HepG2 (cell line): Measurements from ENCODE around the gene RMND5A. TPM values are rescaled to one million over a fixed set of nuclear protein-coding genes. Genes with fewer than 3 reads are reported as not detected.

Source experiments
- BHLHE40 ChIP-seq: IDR thresholded peaks from 2 replicates; pipeline ENCODE4 v1.6.1; 2011; ENCODE audit warnings: low read length, improper control_type of control experiment
- CHCHD3 ChIP-seq: sonication (generic); formaldehyde crosslinking; IDR thresholded peaks from 2 replicates; pipeline ENCODE4 v1.8.0; 2022; ENCODE audit warnings: mild to moderate bottlenecking, missing genetic modification reagents, moderate library complexity
- FOXA3 ChIP-seq: IDR thresholded peaks from 2 replicates; pipeline ENCODE4 v1.6.1; 2016; ENCODE audit warnings: missing genetic modification reagents, missing compliant biosample characterization
- MAFK ChIP-seq, 2 experiments: IDR thresholded peaks in 1 of 2; conservative IDR thresholded peaks in 1 of 2; 2 replicates each; pipeline ENCODE4 v1.6.1; 2011; ENCODE audit warnings: improper control_type of control experiment in 2 of 2, low read length in 2 of 2
- NFKB2 ChIP-seq: sonication (generic); formaldehyde crosslinking; IDR thresholded peaks from 2 replicates; pipeline ENCODE4 v1.4.0; 2020; ENCODE audit warnings: missing genetic modification reagents, borderline replicate concordance
- RARA ChIP-seq: IDR thresholded peaks from 2 replicates; pipeline ENCODE4 v1.6.1; 2016; ENCODE audit warnings: missing genetic modification reagents, missing compliant biosample characterization
- SP140L ChIP-seq: sonication (generic); formaldehyde crosslinking; IDR thresholded peaks from 2 replicates; pipeline ENCODE4 v1.4.0; 2020; ENCODE audit warnings: missing genetic modification reagents, borderline replicate concordance
- SP4 ChIP-seq: sonication (generic); formaldehyde crosslinking; IDR thresholded peaks from 2 replicates; pipeline ENCODE4 v1.8.1; 2023; ENCODE audit warnings: mild to moderate bottlenecking, missing genetic modification reagents
- SRSF1 ChIP-seq: fragments of 200-400 bp; formaldehyde crosslinking; optimal IDR thresholded peaks from 2 replicates; pipeline ENCODE3; 2017; ENCODE audit warnings: mild to moderate bottlenecking, low read depth, low read length, moderate library complexity
- TEAD2 ChIP-seq: sonication (generic); formaldehyde crosslinking; IDR thresholded peaks from 2 replicates; pipeline ENCODE4 v1.9.0; 2021; ENCODE audit warnings: missing genetic modification reagents
- ZNF160 ChIP-seq: sonication (generic); formaldehyde crosslinking; IDR thresholded peaks from 2 replicates; pipeline ENCODE4 v1.8.0; 2022; ENCODE audit warnings: mild to moderate bottlenecking, inconsistent platforms, missing genetic modification reagents
- ZNF230 ChIP-seq: sonication (generic); formaldehyde crosslinking; IDR thresholded peaks from 2 replicates; pipeline ENCODE4 v1.4.0; 2020; ENCODE audit warnings: mild to moderate bottlenecking, missing genetic modification reagents
- ZNF3 ChIP-seq: IDR thresholded peaks from 2 replicates; pipeline ENCODE4 v1.7.0; 2017; ENCODE audit warnings: inconsistent platforms
- ZNF572 ChIP-seq: sonication (generic); formaldehyde crosslinking; IDR thresholded peaks from 2 replicates; pipeline ENCODE4 v1.5.1; 2020; ENCODE audit warnings: mild to moderate bottlenecking, missing genetic modification reagents
- ZNF674 ChIP-seq: sonication (generic); formaldehyde crosslinking; IDR thresholded peaks from 2 replicates; pipeline ENCODE4 v1.5.0; 2020; ENCODE audit warnings: low read depth, mild to moderate bottlenecking, missing genetic modification reagents
- ZNF709 ChIP-seq: sonication (generic); formaldehyde crosslinking; IDR thresholded peaks from 2 replicates; pipeline ENCODE4 v1.5.0; 2020; ENCODE audit warnings: mild to moderate bottlenecking, missing genetic modification reagents
- ZNF780A ChIP-seq: sonication (generic); formaldehyde crosslinking; IDR thresholded peaks from 2 replicates; pipeline ENCODE4 v1.8.0; 2022; ENCODE audit warnings: mild to moderate bottlenecking, missing genetic modification reagents, moderate library complexity
- ZNF841 ChIP-seq: sonication (generic); formaldehyde crosslinking; IDR thresholded peaks from 2 replicates; pipeline ENCODE4 v1.8.1; 2023; ENCODE audit warnings: missing genetic modification reagents, borderline replicate concordance
- ZSCAN29 ChIP-seq: sonication (generic); formaldehyde crosslinking; conservative IDR thresholded peaks from 2 replicates; pipeline ENCODE4 v1.4.0; 2020; ENCODE audit warnings: mild to moderate bottlenecking, missing genetic modification reagents
- polyA plus RNA-seq, 8 experiments: library from polyadenylated mRNA; depleted of rRNA in 3 of 8; stranded (reverse) in 7 of 8; unstranded in 1 of 8; fragments of >200 nt; fragmentation: Illumina TruSeq in 4 of 8; extraction: Trizol in 4 of 8; gene quantifications; 2 replicates each; pipeline versions ENCODE4 v1.2.1 to v1.2.3, GENCODE V29; 2011 to 2016; ENCODE audit warnings: low read depth in 4 of 8, missing spikeins in 1 of 8, mixed read lengths in 1 of 8; ENCODE audit not compliant: insufficient read depth in 1 of 8
- total RNA-seq, 5 experiments: library from RNA; depleted of rRNA; stranded (reverse); fragments of >200 nt; fragmentation: Illumina TruSeq; extraction: Trizol; gene quantifications; 2 replicates each; pipeline ENCODE4 v1.2.3, GENCODE V29; 2016; ENCODE audit warnings: low read depth in 1 of 5
- TF ChIP-seq, protein P1 (sequence below): sonication (generic); formaldehyde crosslinking; IDR thresholded peaks from 2 replicates; pipeline ENCODE4 v1.4.0; 2020; ENCODE audit warnings: mild to moderate bottlenecking, low read depth, missing genetic modification reagents
- TF ChIP-seq, protein P2 (sequence below): sonication (generic); formaldehyde crosslinking; IDR thresholded peaks from 2 replicates; pipeline ENCODE4 v1.5.0; 2020; ENCODE audit warnings: missing genetic modification reagents, mild to moderate bottlenecking, borderline replicate concordance
- TF ChIP-seq, protein P3 (sequence below): sonication (generic); formaldehyde crosslinking; IDR thresholded peaks from 2 replicates; pipeline ENCODE4 v1.4.0; 2020; ENCODE audit warnings: missing genetic modification reagents
- TF ChIP-seq, protein P4 (sequence below), 2 experiments: fragments of 450-650 bp in 1 of 2; sonication (generic) in 1 of 2; formaldehyde crosslinking; IDR thresholded peaks; 2 replicates each; pipeline versions ENCODE4 v1.5.0 to v1.8.0; 2020 to 2022; ENCODE audit warnings: mild to moderate bottlenecking in 1 of 2, missing genetic modification reagents in 1 of 2
- TF ChIP-seq, protein P5 (sequence below): sonication (generic); formaldehyde crosslinking; IDR thresholded peaks from 2 replicates; pipeline ENCODE4 v1.4.0; 2020; ENCODE audit warnings: missing genetic modification reagents

The RMND5A gene
- total and polyA plus RNA-seq, 2 of the 13 experiments (the other 11 are each of a cell fraction or from before 2014, with no cell fraction given) = 31.0 to 66.4 TPM

DNA sequence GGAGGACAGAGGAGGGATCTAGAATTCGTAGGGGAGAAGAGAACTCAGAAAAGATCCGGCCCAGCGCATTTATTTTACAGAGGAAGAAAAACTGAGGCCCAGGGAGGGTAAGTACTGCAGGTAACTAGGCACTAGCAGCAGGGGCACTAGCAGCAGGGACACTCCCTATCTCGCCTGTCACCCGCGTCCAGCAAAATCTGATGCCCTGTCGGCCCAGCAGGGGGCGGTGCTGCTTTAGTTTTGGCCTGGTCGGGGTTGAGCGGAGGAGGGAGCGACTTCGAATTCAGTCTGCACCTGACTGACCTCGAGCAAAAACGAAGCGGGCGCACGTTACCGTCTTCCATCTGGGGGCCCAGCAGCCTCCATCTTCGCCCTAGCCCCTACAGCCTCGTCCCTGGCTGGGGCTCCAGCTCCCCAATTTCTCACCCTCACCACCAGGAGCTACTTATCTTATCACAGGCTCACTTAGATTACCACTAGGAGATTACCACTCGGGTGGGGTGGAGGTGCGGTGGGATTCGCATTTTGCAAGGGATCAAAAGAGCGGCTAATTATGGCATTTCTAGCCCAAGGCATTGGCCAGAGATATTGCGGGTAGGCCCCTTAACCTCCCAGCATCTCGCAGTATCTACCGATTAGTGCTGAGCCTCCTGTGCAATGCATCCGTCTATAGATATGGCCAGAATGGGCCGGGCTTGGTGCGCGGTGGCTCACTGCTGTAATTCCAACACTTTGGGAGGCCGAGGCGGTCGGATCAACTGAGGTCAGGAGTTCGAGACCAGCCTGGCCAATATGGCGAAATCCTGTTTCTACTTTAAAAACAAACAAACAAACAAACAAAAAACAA lies 88.4 kb downstream of the RMND5A start (continued):
- TF ChIP-seq, protein P1, sequence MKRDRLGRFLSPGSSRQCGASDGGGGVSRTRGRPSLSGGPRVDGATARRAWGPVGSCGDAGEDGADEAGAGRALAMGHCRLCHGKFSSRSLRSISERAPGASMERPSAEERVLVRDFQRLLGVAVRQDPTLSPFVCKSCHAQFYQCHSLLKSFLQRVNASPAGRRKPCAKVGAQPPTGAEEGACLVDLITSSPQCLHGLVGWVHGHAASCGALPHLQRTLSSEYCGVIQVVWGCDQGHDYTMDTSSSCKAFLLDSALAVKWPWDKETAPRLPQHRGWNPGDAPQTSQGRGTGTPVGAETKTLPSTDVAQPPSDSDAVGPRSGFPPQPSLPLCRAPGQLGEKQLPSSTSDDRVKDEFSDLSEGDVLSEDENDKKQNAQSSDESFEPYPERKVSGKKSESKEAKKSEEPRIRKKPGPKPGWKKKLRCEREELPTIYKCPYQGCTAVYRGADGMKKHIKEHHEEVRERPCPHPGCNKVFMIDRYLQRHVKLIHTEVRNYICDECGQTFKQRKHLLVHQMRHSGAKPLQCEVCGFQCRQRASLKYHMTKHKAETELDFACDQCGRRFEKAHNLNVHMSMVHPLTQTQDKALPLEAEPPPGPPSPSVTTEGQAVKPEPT (CRISPR knock-in tag) = peak; percentile 60; the same call in 1 of the 2 replicates
- TF ChIP-seq FOXA3 (CRISPR knock-in tag) (peak; percentile 51; the same call in 1 of the 2 replicates), ZNF3 (CRISPR knock-in tag) (0 out of 2 replicates have a peak, but pooled peaks have one; percentile 54), NFKB2 (CRISPR knock-in tag) (peak; percentile 89), ZNF230 (peak; percentile 62; the same call in 1 of the 2 replicates), TEAD2 (no peak), ZNF841 (no peak), ZNF572 (CRISPR knock-in tag) (no peak; the same call in 1 of the 2 replicates), ZNF709 (CRISPR knock-in tag) (peak; percentile 71; the same call in 1 of the 2 replicates), ZNF674 (CRISPR knock-in tag) (no peak), RARA (CRISPR knock-in tag) (0 out of 2 replicates have a peak, but pooled peaks have one; percentile 23), ZSCAN29 (CRISPR knock-in tag) (peak; percentile 89; the same call in 1 of the 2 replicates), SRSF1 (no peak), MAFK (conservative IDR thresholded peaks at IDR 0.05 in 1 of 2, IDR thresholded peaks at IDR 0.05 in 1 of 2; ENCODE audit: low read length in 2 of 2) (no peak), ZNF160 (CRISPR knock-in tag) (0 out of 2 replicates have a peak, but pooled peaks have one; percentile 66), SP140L (CRISPR knock-in tag) (0 out of 2 replicates have a peak, but pooled peaks have one; percentile 51), BHLHE40 (peak; percentile 28; the same call in 1 of the 2 replicates), CHCHD3 (CRISPR knock-in tag) (0 out of 2 replicates have a peak, but pooled peaks have one; percentile 52), ZNF780A (CRISPR knock-in tag) (no peak), SP4 (0 out of 2 replicates have a peak, but pooled peaks have one; percentile 54)
- TF ChIP-seq, protein P2, sequence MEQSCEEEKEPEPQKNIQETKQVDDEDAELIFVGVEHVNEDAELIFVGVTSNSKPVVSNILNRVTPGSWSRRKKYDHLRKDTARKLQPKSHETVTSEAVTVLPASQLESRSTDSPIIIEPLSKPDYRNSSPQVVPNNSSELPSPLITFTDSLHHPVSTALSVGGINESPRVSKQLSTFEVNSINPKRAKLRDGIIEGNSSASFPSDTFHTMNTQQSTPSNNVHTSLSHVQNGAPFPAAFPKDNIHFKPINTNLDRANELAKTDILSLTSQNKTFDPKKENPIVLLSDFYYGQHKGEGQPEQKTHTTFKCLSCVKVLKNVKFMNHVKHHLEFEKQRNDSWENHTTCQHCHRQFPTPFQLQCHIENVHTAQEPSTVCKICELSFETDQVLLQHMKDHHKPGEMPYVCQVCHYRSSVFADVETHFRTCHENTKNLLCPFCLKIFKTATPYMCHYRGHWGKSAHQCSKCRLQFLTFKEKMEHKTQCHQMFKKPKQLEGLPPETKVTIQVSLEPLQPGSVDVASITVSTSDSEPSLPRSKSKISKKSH (CRISPR knock-in tag) = no peak; the same call in 1 of the 2 replicates
- TF ChIP-seq, protein P3, sequence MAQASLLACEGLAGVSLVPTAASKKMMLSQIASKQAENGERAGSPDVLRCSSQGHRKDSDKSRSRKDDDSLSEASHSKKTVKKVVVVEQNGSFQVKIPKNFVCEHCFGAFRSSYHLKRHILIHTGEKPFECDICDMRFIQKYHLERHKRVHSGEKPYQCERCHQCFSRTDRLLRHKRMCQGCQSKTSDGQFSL (CRISPR knock-in tag) = no peak
- TF ChIP-seq, protein P4, sequence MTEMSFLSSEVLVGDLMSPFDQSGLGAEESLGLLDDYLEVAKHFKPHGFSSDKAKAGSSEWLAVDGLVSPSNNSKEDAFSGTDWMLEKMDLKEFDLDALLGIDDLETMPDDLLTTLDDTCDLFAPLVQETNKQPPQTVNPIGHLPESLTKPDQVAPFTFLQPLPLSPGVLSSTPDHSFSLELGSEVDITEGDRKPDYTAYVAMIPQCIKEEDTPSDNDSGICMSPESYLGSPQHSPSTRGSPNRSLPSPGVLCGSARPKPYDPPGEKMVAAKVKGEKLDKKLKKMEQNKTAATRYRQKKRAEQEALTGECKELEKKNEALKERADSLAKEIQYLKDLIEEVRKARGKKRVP (CRISPR knock-in tag; IDR thresholded peaks at IDR 0.05) = no peak; a peak in 1 of 4 replicates
- TF ChIP-seq, protein P5, sequence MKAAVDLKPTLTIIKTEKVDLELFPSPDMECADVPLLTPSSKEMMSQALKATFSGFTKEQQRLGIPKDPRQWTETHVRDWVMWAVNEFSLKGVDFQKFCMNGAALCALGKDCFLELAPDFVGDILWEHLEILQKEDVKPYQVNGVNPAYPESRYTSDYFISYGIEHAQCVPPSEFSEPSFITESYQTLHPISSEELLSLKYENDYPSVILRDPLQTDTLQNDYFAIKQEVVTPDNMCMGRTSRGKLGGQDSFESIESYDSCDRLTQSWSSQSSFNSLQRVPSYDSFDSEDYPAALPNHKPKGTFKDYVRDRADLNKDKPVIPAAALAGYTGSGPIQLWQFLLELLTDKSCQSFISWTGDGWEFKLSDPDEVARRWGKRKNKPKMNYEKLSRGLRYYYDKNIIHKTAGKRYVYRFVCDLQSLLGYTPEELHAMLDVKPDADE (CRISPR knock-in tag) = no peak
